Measurements from ENCODE around the gene CELF2.

Gene CELF2

DNA sequence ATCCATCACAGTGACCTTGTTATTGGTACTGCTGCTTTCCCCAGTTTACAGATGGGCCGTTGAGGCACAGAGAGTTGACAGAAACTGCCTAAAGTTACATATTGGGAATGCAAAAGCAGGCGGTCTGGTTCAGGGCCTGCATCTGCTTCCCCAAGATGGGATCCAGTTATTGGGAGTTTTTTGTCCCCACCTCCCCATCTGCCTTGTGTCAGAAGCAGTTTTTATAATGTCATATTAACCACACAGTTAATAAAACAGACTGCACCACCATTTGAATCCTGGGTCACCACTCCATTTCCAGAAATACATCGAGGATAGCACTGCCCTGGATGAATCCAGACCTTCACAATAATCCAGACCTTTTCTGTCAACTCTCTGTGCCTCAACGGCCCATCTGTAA, 67.9 kb downstream of the CELF2 start:
- H3K9ac ChIP-seq (ENCODE audit: low read depth, low read length), result no peak overlapping the region
- H3K4me1 ChIP-seq (ENCODE audit: insufficient read depth, low read length), result no peaks in the 10 kb centered on the region
- 95% methylated on average over 4 of the region's 4 CpGs for WGBS
- no peaks in the 10 kb centered on the region for H3K36me3 ChIP-seq (ENCODE audit: insufficient read depth, low read length)
- H3K27ac ChIP-seq (ENCODE audit: low read depth, low read length), result no peak overlapping the region
- H3K9me3 ChIP-seq (ENCODE audit: insufficient read depth, low read depth, low read length), result no peaks in the 10 kb centered on the region
- no peaks in the 10 kb centered on the region for H3K27me3 ChIP-seq (ENCODE audit: insufficient read depth, low read length)
- H3K4me3 ChIP-seq (ENCODE audit: low read length), result no peak overlapping the region

DNA sequence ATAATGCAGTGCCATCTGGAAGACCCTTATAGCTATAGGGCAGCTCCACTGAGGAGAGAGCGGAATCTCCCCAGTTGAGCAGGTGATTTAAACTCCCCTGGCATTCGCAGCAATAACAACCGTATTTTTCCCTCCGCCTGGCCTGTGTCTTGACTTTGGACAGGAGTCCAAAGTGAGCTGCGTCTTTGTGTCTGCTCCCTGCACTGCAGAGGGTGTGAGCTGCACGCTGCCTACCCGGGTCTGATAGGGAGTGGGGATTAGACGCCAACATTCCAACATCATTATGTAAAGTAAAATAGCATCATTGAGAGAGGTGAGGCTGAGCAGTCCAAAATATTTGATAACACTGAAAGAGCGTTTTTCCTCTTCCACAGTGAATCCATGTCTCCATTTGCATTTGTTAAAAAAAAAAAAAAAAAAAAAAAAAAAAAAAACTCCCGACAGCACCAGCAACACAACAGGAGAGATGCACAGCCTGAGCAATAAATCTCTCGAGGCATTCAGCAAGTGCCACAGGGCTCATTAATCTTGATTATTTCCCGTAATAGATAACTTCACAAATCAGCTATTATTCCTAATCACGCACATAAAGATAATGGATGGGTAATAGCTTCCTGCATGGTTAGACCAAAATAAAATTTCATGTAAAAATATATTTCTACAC, 68.6 kb downstream of the CELF2 start:
- no peak overlapping the region for H3K4me3 ChIP-seq (ENCODE audit: low read length)
- 85% methylated on average over 9 of the region's 13 CpGs for WGBS
- no peaks in the 10 kb centered on the region for H3K27me3 ChIP-seq (ENCODE audit: insufficient read depth, low read length)
- no peaks in the 10 kb centered on the region for H3K4me1 ChIP-seq (ENCODE audit: insufficient read depth, low read length)
- H3K9ac ChIP-seq (ENCODE audit: low read depth, low read length), result no peak overlapping the region
- no peaks in the 10 kb centered on the region for H3K9me3 ChIP-seq (ENCODE audit: insufficient read depth, low read depth, low read length)
- H3K27ac ChIP-seq (ENCODE audit: low read depth, low read length), result no peak overlapping the region
- no peaks in the 10 kb centered on the region for H3K36me3 ChIP-seq (ENCODE audit: insufficient read depth, low read length)

DNA sequence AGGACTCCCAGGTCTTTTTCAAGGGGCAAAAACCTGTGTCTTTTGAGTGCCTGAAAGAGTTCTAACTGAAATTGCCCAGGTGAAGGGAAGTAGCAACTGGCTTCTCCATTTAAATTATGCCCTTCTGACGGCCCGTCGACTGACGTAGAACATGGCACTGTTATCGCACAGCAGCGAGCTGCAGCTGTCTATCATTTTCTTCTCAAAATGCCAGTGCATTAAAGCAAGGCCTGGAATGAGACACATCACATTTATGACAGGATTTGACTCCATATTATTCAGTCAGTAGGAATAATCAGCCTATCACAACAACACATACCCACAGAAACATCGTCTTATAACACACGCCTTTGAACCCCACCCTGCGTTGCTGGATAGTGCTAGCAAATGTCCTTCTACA, 69.7 kb downstream of the CELF2 start:
- 95% methylated on average over 9 of the region's 9 CpGs for WGBS
- Histone ChIP-seq H3K36me3 (ENCODE audit: insufficient read depth, low read length) (no peaks in the 10 kb centered on the region), H3K27me3 (ENCODE audit: insufficient read depth, low read length) (no peaks in the 10 kb centered on the region), H3K4me1 (ENCODE audit: insufficient read depth, low read length) (no peaks in the 10 kb centered on the region), H3K9ac (ENCODE audit: low read depth, low read length) (no peak overlapping the region), H3K27ac (ENCODE audit: low read depth, low read length) (no peak overlapping the region), H3K9me3 (ENCODE audit: insufficient read depth, low read depth, low read length) (no peaks in the 10 kb centered on the region), H3K4me3 (ENCODE audit: low read length) (no peak overlapping the region)

DNA sequence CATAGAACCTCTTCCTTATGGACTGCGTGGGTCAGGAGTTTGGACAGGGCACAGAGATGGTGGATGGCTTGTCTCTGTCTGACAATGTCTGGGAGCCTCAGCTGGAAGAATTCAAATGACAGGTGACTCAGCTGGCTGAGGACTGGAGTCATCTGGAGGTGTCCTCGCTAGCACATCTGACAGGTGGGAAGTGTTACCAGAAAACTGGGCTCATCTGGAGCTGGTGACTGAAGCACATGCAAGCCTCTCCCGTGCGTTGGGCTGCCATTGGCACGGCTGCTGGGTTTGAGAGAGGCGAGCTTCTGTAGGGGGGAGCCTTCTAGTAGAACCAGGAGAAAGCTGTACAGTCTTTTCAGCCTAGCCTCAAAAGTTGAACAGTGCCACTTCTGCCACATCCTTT, 71.0 kb downstream of the CELF2 start:
- no peak overlapping the region for H3K27ac ChIP-seq (ENCODE audit: low read depth, low read length)
- no peaks in the 10 kb centered on the region for H3K36me3 ChIP-seq (ENCODE audit: insufficient read depth, low read length)
- peaks cover 1% of the 10 kb centered on the region; the same call in 1 of the 2 replicates for H3K4me1 ChIP-seq (ENCODE audit: insufficient read depth, low read length)
- 87% methylated on average over 6 of the region's 6 CpGs for WGBS
- H3K4me3 ChIP-seq (ENCODE audit: low read length), result no peak overlapping the region
- H3K9me3 ChIP-seq (ENCODE audit: insufficient read depth, low read depth, low read length), result no peaks in the 10 kb centered on the region
- H3K27me3 ChIP-seq (ENCODE audit: insufficient read depth, low read length), result no peaks in the 10 kb centered on the region
- H3K9ac ChIP-seq (ENCODE audit: low read depth, low read length), result no peak overlapping the region

DNA sequence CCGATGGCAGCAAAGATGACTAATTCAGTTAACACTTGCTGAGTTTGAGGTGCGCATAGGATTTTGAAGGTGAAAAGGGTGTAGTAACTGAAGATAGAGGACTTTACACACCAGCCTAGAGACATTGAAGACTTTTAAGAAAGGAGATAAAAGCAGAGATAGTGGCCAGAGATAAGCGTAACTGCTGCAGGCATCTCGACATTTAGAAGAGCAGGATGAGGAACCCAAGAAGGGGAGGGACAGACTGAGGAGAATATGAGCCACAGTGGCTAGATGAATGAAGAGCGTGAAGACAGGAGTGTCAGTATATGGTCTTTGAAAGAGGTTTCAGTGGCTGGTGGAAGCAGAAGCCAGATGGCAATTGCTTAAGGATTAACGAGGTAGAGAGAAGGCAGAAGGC, 71.6 kb downstream of the CELF2 start:
- H3K9ac ChIP-seq (ENCODE audit: low read depth, low read length), result no peak overlapping the region
- no peaks in the 10 kb centered on the region for H3K9me3 ChIP-seq (ENCODE audit: insufficient read depth, low read depth, low read length)
- no peak overlapping the region for H3K27ac ChIP-seq (ENCODE audit: low read depth, low read length)
- H3K36me3 ChIP-seq (ENCODE audit: insufficient read depth, low read length), result no peaks in the 10 kb centered on the region
- H3K4me1 ChIP-seq (ENCODE audit: insufficient read depth, low read length), result peaks cover 7% of the 10 kb centered on the region
- WGBS, result 93% methylated on average over 6 of the region's 6 CpGs
- H3K27me3 ChIP-seq (ENCODE audit: insufficient read depth, low read length), result no peaks in the 10 kb centered on the region
- H3K4me3 ChIP-seq (ENCODE audit: low read length), result no peak overlapping the region

DNA sequence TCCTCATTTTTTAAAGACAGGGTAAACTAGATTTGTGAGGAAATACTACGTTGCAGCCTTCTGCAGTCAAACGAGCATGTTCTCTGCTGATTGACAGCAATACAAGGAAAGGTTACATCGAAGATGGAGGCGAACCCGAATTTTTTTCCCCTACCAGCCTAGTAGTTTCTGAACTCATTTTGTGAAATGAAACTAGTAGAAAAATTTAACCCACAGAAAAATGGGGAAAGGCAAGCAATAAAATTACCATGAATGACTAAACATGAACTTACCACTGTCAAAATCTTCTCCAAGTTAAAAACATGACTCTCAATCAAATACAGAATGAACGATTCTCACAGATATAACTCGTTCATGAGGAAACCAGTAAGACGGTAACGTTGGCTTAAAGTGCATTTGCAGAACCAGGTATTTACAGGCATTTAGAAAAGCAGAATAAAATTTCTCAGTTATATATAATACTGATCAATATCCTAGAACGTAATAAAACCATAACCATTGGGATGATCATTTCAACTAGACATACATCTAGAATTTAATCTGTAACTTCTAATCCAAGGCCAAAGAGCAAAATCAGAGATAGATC, 73.9 kb downstream of the CELF2 start:
- no peak overlapping the region for H3K4me3 ChIP-seq (ENCODE audit: low read length)
- no peaks in the 10 kb centered on the region for H3K27me3 ChIP-seq (ENCODE audit: insufficient read depth, low read length)
- no peak overlapping the region for H3K9ac ChIP-seq (ENCODE audit: low read depth, low read length)
- H3K4me1 ChIP-seq (ENCODE audit: insufficient read depth, low read length), result peaks cover 30% of the 10 kb centered on the region
- no peak overlapping the region for H3K27ac ChIP-seq (ENCODE audit: low read depth, low read length)
- no peaks in the 10 kb centered on the region for H3K9me3 ChIP-seq (ENCODE audit: insufficient read depth, low read depth, low read length)
- whole genome bisulfite sequencing, result 98% methylated on average over 9 of the region's 10 CpGs
- H3K36me3 ChIP-seq (ENCODE audit: insufficient read depth, low read length), result no peaks in the 10 kb centered on the region

DNA sequence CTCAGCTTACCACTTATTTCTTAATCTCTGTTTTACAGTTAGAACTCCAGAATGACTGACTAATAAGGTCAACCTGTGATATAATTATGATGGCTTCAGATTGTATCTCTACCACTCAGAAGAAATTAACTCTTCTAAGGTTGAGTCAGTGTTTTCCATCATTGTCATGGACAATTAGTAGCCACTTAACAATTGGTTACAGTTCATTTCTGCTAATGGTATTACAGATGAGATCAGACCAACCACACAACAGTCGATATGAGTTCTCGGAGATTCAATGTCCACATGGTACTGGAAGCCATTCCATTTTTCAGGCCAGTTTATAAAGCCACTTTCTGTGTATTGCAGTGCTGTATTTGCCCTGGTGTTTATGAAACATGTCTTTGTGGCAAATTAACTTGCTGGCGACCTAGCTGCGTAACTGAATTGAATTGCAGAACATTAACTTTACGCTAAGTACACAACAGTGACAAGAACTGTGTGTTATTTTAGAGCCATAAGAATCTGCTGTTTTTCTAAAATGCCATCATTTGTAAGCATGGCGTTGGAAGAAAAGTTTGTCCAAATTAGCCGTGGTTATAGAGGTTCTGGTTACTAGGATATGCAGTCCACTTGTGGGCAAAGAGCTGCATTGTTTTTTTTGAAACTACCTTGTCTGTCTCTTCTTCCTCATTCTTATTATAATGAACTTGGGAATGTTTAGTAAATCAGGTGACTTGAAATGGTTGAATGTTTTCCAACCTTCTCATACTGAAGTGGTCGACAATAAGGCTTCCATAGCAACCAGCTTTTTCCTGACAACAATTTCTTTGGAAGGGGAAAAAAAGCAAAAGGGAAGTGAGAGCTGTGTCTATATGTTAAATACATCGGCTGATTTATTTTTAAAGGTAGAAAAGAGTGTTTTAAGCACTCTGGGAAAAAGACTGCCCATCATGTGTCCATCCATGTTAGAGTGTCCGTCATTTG, 76.4 kb downstream of the CELF2 start:
- peaks cover 40% of the 10 kb centered on the region for H3K4me1 ChIP-seq (ENCODE audit: insufficient read depth, low read length)
- no peaks in the 10 kb centered on the region for H3K36me3 ChIP-seq (ENCODE audit: insufficient read depth, low read length)
- 0 out of 2 replicates have a peak overlapping the region, but pooled peaks have one; percentile 11 for H3K27ac ChIP-seq (ENCODE audit: low read depth, low read length)

DNA sequence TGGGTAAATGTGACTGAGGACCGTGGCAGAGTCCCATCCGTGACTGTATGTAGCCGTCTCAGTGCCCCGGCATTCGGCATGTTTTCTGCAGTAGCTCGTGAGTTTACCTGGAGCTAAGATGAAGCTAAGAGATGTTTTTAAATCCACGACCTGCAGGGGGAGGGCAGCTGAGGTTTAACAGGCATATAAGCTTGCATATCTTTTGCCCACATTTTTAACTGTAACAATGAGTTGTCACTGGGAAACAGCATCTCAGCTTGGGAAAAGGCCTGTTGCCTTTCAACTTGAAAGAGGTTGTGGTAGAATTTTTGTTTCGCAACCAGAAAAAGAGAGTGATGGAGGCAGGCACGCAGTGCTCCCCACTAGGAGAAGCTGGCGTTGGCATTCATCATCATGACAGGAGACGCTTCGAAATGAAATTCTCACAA, 77.7 kb downstream of the CELF2 start:
- H3K4me1 ChIP-seq (ENCODE audit: insufficient read depth, low read length), result peaks cover 40% of the 10 kb centered on the region
- no peaks in the 10 kb centered on the region for H3K9me3 ChIP-seq (ENCODE audit: insufficient read depth, low read depth, low read length)
- no peak overlapping the region for H3K9ac ChIP-seq (ENCODE audit: low read depth, low read length)
- 76% methylated on average over 12 of the region's 12 CpGs for WGBS
- H3K27me3 ChIP-seq (ENCODE audit: insufficient read depth, low read length), result no peaks in the 10 kb centered on the region
- H3K4me3 ChIP-seq (ENCODE audit: low read length), result no peak overlapping the region
- no peaks in the 10 kb centered on the region for H3K36me3 ChIP-seq (ENCODE audit: insufficient read depth, low read length)
- no peak overlapping the region for H3K27ac ChIP-seq (ENCODE audit: low read depth, low read length)

More for the DNA sequence above, 76.4 kb downstream of the CELF2 start:
- H3K9ac ChIP-seq (ENCODE audit: low read depth, low read length), result no peak overlapping the region
- WGBS, result 93% methylated on average over 10 of the region's 10 CpGs
- H3K4me3 ChIP-seq (ENCODE audit: low read length), result no peak overlapping the region
- H3K27me3 ChIP-seq (ENCODE audit: insufficient read depth, low read length), result no peaks in the 10 kb centered on the region
- no peaks in the 10 kb centered on the region for H3K9me3 ChIP-seq (ENCODE audit: insufficient read depth, low read depth, low read length)

DNA sequence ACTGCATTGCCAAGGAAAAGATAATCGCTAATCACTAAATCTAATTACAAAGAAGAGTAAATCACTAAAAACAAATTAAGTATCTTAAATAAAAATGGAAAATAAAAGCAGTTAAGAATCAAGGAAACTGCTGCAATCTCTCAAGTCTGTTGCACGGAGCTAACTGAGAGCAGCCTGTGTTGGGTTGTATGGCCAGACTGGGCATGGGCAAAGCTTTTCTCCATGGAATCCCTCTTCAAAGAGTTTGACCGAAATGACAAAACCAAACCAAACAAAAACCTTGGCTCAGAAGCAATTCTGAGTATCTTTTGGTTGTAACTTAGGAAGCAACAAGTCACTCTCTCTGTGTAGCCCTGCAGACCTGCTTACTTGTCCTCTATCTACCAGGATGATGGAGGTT, 78.8 kb downstream of the CELF2 start:
- WGBS, result 29% methylated on average over 1 of the region's 3 CpGs
- H3K9ac ChIP-seq (ENCODE audit: low read depth, low read length), result no peak overlapping the region; the same call in 1 of the 2 replicates

DNA sequence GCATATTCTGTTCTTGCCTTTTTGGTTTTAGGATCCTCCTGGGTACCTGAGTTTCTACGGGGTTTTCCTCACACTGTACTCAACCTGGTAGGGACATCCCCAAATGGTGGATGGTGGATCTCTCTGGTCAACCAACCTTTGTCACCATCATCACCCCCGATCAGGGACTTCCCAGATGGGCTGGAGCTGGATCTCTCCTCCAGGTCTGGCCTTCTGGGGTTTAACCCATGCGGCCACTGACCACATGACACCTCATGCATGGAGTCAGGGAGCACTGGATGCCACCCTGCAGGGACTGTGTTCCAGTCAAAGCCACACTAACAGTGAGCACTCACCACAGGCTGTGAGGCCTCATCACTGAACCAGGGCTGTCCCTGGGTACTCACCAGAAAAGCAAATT, 80.0 kb downstream of the CELF2 start:
- Histone ChIP-seq H3K4me3 (ENCODE audit: low read length) (no peak overlapping the region), H3K27ac (ENCODE audit: low read depth, low read length) (no peak overlapping the region), H3K36me3 (ENCODE audit: insufficient read depth, low read length) (no peaks in the 10 kb centered on the region), H3K9ac (ENCODE audit: low read depth, low read length) (no peak overlapping the region), H3K9me3 (ENCODE audit: insufficient read depth, low read depth, low read length) (no peaks in the 10 kb centered on the region), H3K27me3 (ENCODE audit: insufficient read depth, low read length) (no peaks in the 10 kb centered on the region), H3K4me1 (ENCODE audit: insufficient read depth, low read length) (peaks cover 40% of the 10 kb centered on the region)
- WGBS, result 94% methylated on average over 3 of the region's 3 CpGs

More for the DNA sequence above, 78.8 kb downstream of the CELF2 start:
- H3K27ac ChIP-seq (ENCODE audit: low read depth, low read length), result peak overlapping the region; percentile 57
- no peaks in the 10 kb centered on the region for H3K36me3 ChIP-seq (ENCODE audit: insufficient read depth, low read length)
- peak overlapping the region; percentile 12; the same call in 1 of the 2 replicates for H3K4me3 ChIP-seq (ENCODE audit: low read length)
- no peaks in the 10 kb centered on the region for H3K27me3 ChIP-seq (ENCODE audit: insufficient read depth, low read length)
- H3K9me3 ChIP-seq (ENCODE audit: insufficient read depth, low read depth, low read length), result no peaks in the 10 kb centered on the region
- peaks cover 40% of the 10 kb centered on the region for H3K4me1 ChIP-seq (ENCODE audit: insufficient read depth, low read length)

DNA sequence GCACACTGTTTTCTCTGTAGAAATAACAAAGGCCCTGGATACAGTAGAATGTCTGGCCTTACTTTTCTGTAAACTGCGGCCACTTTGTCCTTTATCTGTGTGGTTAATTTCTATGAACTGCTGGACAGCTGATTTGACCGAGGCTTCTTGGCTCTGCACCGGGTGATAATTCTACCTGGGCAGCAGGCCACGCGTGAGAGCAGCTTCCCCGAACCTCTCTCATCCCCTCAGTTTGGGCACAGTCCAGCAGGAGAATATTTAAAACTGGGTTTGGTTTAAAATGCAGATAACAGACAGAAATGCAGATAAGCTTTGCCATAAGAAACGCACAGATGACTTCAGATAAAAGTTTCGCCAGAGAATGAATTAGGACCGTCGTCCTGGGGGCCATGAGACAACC, 81.0 kb downstream of the CELF2 start:
- Histone ChIP-seq H3K9ac (ENCODE audit: low read depth, low read length) (no peak overlapping the region), H3K36me3 (ENCODE audit: insufficient read depth, low read length) (no peaks in the 10 kb centered on the region), H3K27me3 (ENCODE audit: insufficient read depth, low read length) (no peaks in the 10 kb centered on the region), H3K4me3 (ENCODE audit: low read length) (no peak overlapping the region), H3K9me3 (ENCODE audit: insufficient read depth, low read depth, low read length) (no peaks in the 10 kb centered on the region), H3K27ac (ENCODE audit: low read depth, low read length) (no peak overlapping the region), H3K4me1 (ENCODE audit: insufficient read depth, low read length) (peaks cover 39% of the 10 kb centered on the region)
- 96% methylated on average over 10 of the region's 10 CpGs for WGBS

Measured in HUES64 (cell line).